Measurements from ENCODE around the gene ADAM12.
"Not testable (repeated sequence)": the region's sequence is repeated elsewhere in the genome, so short reads cannot be mapped to it uniquely, and the experiment has no call there.

ADAM12 gene

DNA sequence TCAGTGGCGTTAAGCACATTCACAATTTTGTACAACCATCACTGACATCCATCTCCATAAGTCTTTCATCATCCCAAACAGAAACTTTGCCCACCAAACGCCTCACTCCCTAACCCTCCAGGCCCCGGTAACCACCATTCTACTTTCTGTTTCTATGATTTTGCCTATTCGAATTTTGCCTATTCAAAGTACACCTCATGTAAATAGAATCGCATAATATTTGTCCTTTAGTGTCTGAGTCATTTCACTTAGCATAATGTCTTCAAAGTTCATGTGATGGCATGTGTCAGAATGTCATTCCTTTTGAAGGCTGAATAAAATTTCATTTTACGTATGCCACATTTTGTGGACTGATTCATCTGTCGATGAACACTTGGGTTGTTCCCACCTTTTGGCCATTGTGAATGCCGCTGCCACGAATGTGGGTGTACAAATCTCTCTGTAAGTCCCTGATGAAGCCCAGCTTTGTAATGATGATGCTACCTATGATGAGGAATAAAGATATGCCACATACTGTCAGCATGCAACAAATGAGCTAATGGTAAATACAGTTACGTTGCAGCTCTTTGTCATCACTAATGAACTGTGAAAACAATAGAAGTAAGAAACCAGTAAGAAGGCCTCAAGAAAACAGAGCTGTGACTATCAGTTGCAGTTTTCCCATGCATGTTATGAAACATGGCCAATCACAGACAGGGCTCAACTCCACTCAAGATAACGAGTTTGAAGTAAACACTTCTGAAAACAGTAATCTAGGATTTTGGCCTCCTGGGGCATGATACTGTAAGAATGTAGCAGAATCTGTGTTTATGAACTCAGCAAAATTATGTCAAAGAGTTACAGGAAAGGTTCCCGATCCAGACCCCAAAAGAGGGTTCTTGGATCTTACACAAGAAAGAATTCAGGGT lies 120.0 kb downstream of the ADAM12 start:
- no peak for DNase-seq

DNA sequence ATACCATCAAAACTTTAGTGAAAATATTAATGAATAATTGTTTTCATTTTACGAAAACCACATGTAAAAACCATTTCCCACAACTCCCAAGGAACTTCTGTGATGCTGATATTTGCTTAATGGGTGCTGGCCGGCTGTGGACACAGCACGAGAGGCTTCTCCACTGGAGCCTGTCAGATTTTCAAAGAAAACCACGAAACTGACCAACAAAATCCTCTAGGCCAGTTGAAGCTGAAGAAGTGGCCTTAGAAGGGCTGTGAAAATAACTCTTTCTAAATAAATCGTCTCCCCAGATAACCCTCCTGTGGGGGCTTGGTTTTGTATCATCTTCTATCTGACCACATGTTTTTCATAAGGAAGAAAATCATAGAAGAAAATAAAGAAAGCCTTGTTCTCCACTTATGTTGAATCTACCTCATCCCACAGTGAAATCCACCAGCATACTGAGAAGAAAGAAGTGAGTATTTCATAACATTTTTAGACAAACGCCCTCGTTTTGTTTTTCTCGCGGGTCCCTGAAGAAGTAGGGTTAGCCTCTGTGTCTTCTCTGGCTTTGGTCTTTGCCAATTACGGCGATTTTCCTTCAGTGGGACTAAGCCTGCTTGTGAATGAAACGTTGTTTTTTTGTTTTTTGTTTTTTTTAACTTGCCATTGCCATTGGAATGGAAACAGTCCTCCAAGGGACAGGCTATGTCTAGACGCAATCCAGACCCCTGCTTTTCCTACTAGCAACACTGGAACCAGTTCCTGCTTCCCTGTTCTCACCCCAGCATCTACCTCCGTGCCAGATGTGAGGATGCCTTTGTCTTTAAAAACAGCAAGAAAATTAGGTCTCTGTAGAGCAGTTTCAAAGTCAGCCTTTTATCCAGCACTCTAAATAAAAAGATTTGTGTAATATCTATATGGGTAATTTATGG lies 123.9 kb downstream of the ADAM12 start:
- DNase-seq = no peak

GRCh38 chr10:126263006-126263676 lies 125.1 kb downstream of the ADAM12 start:
- no peak for DNase-seq

DNA sequence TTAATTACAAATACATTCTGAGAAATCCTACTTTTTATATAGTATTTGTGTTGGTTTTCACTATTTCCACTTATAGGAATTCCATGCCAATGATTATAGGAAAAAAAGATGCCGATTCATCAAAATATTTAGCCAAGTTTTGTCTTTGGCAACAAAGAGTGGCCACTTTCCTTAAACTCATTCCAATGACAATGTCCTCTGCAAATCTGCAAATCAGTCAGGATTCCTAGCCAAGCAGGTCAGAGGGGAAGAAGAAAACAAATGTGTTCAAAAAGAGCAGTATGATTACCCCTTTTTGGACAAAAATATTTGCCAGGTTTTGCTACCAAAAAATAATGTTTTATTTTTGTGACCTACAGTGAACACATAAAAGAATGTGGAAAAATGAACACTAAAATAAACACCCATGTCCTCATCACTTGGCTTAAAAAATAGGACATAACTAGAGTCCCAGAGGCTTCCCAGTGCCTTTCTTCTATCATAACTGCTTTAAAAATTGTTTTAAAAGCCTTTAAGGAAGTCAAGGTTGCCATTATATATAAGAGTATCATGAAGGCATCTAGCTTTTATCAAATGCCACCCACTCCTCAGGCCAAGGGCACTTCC lies 125.9 kb downstream of the ADAM12 start:
- no peak for DNase-seq

DNA sequence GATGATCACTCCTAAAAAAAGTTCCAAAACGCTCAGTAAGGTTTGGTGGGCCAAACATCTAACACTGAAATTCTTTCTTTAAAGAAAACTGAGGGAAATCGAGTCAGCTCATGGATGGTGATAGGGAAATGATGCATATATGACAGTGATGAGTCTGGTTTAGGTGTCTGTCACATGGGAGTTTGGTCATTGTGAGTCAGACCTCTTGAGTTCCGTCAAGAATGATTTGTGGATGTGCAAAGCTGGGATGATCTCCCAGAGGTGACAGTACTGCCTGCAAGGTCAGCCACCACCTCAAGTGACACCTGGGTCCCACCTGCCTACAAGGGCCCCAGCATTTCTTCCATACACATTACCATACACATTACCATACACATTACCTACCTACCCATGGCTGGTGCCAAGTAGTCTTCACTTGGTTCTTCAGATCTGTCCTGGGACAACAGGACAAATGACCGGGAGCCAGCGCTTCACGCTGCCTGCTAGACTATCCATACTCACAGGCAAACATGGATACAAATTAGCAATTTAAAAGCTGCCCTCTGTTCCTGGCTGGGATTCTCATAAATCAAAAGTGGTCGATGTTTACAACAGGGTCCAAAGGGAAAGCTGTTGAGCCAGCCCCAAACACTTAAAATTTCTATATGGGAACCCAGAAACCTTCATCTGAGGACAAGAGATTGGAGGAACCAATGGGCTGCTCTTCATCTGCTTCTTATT lies 128.4 kb downstream of the ADAM12 start:
- no peak for DNase-seq

- DNase-seq = no peak
Measured at GRCh38 chr10:126256864-126257263, 131.4 kb downstream of the ADAM12 start.

DNA sequence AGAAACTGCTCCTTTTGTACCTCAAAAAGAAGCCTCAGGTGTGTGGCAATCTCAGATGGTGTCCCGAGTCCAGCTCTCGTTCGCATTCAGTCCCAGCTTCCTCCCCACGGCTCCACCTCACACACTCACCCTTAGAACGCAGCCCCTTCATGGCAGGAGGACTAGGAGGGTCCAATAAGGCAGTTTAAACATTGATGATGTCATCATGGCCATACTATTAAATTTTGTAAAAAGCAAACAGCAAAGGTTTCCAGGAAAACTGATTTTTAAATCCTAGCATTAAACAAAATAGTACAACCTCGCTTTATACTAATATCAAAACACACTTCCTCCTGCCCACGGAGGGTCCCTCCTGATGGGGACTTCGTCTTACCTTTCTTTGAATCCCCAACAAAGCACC lies 133.0 kb downstream of the ADAM12 start:
- DNase-seq = no peak

GRCh38 chr10:126253611-126253998 lies 134.7 kb downstream of the ADAM12 start:
- no peak for DNase-seq

GRCh38 chr10:126252884-126253610 lies 135.2 kb downstream of the ADAM12 start:
- peak in 2 of 58 donors; percentile 13 to 27 for DNase-seq

GRCh38 chr10:126251778-126252407 lies 136.4 kb downstream of the ADAM12 start:
- DNase-seq = no peak

- DNase-seq = no peak
Measured at GRCh38 chr10:126250527-126251310, 137.6 kb downstream of the ADAM12 start.

DNA sequence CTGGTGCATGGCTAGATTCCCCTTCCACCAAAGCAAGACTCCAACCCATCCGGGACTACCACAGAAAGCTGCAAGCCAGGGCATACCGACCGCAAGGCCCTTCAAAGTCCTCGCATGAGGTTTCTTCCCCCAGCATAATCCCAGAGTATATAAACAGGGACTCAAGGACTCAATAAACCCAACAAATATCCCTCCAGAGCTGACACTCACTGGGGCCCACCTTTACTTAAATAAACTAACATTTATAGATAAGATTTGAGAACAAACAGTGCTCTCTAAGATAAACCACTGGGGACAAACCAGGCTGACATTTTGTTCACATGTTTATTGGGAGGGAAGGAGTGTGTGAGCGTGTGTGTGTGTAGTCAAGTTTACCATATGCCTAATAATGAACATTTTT lies 138.2 kb downstream of the ADAM12 start:
- no peak for DNase-seq

DNA sequence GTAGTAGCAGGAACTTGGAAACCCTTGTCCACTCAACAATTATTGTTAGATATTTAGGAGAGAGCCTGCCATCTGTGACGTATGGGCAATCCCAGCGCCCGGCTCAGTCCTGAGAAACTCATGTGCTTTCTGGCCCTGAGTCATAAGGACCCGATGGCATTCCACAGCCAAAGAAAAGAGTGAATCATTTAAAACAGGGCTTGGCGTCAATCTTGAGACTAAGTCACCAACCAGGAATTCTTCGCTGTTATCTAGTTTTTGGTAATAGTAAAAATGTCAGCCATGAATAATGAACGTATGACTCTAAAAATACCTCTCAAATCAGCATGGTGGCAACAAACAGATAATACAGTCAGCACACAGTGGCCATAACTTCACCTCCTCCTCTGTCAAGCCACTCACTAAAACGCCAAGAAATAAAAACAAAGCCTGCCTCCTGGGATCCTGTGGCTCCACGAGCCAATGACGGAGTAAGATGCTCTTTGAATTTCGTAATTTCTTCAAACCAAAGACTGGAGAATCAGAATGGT lies 140.8 kb downstream of the ADAM12 start:
- no peak for DNase-seq

- DNase-seq = not testable (repeated sequence)
Measured at GRCh38 chr10:126246396-126246795, 141.9 kb downstream of the ADAM12 start.

DNA sequence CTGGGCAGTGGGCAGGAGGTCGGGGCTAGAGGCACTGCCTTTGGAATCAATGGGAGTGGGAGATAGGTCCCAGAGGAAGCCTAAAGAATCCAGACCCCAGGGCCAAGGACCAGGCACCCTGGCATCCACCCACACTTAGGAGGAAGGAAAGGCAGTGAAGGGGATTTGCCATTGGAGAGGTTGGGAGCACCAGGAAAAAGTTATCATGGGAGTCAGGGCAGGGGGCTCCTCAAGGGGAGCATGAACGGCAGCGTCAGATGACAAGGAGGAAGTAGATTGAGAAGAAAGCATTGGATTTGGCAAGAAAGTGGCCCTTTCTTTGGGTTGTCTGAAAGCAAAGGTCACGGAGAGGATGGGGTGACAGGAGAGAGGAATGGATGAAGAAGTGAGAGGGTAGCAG lies 142.8 kb downstream of the ADAM12 start:
- no peak for DNase-seq

DNA sequence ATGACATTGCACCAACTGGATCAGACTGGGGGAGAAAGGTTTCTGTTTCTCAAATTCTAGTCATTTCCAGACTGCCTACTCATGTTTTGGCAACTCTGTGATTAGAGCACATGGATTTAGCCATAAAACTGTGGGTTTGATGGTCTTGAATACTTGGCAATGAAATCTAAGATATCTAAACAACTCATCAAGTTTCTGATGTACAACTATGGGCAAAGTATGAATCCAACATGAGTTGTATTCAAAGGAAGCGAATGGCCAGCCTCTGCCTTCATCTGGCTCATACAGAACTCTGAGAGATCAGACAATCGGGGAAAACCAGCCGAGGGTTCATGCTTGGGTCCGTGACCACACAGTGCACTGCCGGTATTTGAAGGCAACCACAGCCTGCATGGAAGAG lies 144.3 kb downstream of the ADAM12 start:
- DNase-seq = no peak

- no peak for DNase-seq
Measured at GRCh38 chr10:126243306-126243705, 145.0 kb downstream of the ADAM12 start.
